Stimulated activated CD4-positive, alpha-beta T cell treated with anti-CD3 and anti-CD28 coated beads, Interleukin-12 subunit alpha, Interleukin-12 subunit beta, amount 100 ng/mL, for 48 hours (primary cell): ENCODE results near the gene TLDC2.
"Not testable (repeated sequence)": the region's sequence is repeated elsewhere in the genome, so short reads cannot be mapped to it uniquely, and the experiment has no call there.

Experiments used
- DNase-seq, 3 donors: peaks; one replicate each; pipeline ENCODE4 v3.0.0-alpha.2; 2020; ENCODE audit warnings: low read depth in 2 of 3, low spot score in 1 of 3

Gene TLDC2

DNA sequence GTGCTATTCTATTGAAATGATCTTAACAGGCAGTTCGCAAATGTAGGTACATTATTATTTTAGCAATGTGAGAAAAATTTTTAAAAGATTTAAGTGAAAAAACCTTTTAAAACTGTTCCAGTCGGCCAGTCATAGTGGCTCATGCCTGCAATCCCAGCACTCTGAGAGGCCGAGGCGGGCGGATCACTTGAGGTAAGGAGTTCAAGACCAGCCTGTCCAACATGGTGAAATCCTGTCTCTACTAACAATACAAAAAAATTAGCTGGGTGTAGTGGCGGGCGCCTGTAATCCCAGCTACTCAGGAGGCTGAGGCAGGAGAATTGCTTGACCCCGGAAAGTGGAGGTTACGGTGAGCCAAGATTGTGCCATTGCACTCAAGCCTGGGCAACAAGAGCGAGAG is 29.6 kb downstream of the TLDC2 start:
- not testable (repeated sequence) for DNase-seq

DNA sequence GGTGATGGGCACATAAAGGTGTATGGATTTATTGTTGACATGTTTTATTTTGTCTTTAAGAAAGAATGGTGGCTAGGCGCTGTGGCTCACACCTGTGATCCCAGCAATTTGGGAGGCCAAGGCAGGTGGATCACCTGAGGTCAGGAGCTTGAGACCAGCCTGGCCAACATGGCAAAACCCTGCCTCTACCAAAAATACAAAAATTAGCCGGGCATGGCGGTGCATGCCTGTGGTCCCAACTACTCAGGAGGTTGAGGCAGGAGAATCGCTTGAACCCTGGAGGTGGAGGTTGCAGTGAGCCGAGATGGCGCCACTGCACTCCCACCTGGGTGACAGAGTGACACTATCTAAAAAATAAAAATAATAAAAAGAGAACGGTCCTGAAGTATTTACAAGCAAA is 30.1 kb downstream of the TLDC2 start:
- not testable (repeated sequence) for DNase-seq

DNA sequence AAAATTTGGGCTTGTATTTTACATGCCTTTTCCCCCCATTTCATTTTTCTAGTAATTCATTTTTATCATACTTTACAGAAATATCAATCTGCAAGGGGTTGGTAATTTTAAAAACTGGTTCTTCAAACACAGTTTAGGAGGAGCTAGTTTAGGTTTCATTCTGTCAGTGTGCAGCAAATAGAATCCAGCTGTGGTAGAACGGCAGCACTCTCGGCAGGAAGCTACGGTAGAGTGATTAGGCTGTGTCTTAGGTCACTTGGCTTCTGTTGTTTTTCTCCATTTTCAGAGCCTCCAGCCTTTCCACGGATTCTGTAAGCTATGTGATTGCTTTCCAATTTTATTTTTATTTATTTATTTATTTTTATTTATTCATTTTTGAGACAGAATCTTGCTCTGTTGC is 32.7 kb downstream of the TLDC2 start:
- DNase-seq: no peak

DNA sequence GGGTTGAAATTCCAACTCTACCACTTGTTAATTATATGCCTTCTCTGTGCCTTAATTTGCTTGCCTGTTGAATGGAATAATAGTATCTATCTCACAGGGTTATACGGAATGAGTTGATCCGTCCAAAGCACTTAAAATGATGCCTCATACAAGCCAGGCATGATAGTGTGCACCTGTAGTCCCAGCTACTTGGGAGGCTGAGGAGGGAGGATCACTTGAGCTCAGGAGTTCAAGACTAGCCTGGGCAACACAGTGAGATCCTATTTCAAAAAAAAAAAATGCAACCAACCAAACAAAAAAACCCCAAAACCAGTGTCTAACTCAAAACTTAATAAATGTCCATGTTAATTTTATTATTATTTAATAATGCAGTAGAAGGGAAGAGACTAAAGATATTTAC is 40.3 kb downstream of the TLDC2 start:
- no peak for DNase-seq

DNA sequence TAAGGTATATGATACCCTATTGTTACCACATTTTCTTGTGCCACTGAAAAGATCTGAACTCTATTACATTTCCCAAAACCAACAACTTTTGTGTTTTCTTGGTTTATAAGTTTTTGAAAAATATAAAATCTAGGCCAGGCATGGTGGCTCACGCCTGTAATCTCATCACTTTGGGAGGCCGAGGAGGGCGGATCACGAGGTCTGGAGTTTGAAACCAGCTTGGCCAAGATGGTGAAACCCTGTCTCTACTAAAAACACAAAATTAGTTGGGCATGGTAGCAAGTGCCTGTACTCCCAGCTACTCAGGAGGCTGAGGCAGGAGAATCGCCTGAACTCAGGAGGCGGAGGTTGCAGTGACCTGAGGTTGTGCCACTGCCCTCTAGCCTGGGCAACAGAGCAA is 41.3 kb downstream of the TLDC2 start:
- no peak for DNase-seq

DNA sequence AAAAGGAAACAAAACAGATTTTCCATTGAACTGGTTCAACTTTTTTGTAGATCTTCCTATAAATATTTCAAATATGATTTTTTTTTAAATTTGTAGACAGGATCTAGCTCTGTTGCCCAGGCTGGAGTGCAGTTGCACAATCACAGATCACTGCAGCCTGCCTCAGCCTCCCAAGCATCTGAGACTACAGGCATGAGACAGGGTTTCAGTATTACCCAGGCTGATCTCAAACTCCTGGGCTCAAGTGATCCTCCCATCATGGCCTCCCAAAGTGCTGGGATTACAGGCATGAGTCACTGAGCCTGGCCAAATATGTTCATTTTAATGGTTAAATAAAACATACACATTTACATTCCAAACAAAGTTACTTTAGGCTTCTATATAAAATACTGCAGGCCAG is 42.0 kb downstream of the TLDC2 start:
- DNase-seq: peak in 1 of 3 donors; percentile 11

DNA sequence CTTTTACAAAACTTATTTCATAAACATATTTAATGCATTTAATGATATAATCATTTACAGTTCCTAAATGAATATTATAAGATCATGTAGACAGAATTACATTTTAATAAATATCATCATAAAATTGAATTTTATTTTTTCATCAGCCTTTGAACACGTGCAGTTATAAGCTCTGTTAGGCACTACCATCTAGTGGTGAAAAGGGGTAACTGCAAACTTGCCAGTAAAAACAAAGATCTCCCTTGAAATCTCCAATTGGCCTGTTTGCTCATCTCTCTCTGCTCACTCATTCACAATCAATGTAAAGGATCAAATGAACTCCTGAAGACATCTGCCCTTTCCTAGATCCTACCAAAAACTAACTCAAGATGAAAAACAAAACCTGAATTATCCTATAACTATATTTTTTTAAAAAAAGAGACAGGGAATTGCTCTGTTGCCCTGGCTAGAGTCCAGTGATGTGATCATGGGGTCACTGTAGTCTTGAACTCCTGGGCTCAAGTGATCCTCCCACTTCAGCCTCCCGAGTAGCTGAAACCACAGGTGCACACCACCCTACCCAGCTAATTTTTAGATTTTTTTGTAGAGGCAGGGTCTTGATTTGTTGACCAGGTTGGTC is 43.9 kb downstream of the TLDC2 start:
- peak in 1 of 3 donors; percentile 50 for DNase-seq

DNA sequence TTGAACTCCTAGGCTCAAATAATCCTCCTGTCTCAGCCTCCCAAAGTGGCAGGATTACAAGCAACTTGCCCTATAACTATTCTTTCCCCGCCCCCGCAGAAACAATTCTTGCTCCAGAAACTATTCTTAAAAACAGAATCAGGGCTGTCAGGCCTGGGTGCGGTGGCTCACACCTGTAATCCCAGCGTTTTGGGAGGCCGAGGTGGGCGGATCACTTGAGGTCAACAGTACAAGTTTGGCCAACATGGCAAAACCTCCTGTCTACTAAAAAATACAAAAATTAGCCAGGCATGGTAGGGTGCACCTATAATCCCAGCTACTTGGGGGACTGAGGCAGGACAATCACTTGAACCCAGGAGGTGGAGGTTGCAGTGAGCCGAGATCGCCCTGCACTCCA is 44.4 kb downstream of the TLDC2 start:
- no peak for DNase-seq

DNA sequence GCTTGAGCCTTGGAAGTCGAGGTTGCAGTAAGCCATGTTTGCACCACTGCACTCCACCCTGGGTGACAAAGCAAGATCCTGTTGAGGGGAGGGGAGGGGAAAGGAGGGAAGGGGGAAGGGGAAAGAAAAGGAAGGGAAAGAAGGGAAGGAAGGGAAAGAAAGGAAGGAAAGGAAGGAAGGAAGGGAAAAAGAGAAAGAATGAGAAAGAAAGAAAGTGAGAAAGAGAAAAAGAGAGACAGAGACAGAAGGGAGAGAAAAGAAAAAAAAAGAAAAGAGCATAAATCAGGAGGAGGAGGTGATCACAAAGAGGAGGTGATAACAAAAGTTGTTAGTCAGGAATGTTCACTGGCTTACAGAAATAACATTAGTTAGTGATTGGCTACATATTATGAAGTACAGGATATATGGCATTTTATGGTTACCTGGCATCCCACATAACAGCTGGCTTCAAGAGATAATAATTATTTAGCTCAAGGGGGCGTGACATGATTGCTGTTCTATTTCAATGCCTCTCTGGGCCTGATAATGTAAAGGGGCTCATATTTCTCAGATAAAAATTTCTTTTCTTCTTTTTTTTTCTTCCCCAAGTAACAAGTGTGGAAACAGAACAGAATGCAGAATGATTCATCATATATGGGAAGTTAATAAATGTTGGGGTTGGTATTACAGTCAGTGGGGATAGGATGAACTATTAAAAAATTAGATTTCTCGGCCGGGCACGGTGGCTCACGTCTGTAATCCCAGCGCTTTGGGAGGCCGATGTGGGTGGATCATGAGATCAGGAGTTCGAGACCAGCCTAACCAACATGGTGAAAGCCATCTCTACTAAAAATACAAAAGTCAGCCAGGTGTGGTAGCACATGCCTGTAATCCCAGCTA is 48.5 kb downstream of the TLDC2 start:
- no peak for DNase-seq

DNA sequence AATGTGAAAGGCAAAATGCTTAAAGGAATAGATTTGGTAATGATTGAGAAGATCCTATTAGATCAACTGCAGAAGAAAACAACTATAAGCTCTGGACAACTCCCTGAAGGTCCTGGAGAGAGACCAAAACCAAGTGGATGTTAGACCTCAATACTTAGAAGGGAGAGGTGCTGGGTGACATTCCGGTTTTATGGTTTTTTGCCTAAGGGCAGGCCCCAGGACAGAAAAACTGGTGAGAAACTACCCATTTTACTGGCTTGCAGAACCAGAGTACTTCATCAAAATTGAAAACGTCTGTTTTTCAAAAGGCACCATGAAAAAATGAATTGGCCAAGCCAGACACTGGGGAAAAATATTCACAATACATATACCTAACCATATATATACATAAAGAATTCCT is 49.3 kb downstream of the TLDC2 start:
- no peak for DNase-seq

DNA sequence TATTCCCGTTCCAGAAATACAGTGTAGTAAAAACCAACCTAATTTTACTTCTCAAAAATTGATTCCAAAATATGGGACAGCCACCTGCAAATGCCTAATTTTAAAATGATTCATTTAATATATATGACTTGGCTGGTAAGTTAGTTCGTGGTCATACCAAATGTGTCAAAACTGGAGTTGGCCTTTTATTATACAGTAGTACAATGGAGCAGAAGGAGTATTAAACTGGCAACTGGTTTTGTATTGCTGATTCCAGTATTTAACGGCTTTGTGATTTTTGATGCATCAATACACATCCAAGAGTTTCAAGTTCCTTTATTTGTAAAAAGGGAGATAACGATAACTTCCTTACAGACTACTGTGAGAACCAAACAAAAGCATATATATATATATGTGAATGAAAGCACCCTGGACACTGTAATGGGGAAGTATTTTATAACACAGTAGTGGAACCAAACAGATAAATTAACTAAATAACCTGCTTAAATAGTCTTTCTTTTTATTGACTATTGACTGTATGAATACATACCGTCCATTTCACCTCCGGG is 50.8 kb downstream of the TLDC2 start:
- no peak for DNase-seq

DNA sequence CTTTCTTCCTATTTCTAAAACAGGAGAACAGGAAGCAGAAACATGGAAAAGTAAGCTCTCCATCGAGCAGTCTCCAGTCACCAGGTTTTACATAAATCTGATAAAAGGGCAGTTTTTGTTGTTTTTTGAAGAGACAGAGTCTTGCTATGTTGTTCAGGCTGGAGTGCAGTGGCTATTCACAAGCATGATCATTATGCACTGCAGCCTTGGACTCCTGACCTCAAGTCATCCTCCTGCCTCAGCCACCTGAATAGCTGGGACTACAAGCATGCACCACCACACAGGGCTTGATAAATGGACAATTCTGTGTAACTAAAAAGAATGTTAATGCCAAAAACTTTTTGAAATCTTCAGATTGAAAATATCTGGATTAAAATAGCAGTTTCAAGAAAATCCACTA is 51.8 kb downstream of the TLDC2 start:
- DNase-seq: no peak

DNA sequence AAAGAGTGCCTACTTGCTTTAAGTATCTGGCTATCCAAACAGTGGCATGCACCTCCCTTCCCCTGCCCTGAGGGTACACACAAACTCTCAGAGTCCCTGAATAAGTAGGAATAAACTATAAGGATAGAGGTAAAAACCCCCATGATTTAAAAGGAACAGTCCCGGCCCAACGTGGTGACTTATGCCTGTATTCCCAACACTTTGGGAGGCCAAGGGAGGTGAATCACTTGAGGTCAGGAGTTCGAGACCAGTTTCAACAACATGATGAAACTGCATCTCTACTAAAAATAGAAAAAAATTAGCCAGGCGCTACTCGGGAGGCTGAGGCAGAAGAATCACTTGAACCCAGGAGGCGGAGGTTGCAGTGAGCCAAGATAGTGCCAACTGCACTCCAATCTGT is 53.4 kb downstream of the TLDC2 start:
- DNase-seq: no peak

DNA sequence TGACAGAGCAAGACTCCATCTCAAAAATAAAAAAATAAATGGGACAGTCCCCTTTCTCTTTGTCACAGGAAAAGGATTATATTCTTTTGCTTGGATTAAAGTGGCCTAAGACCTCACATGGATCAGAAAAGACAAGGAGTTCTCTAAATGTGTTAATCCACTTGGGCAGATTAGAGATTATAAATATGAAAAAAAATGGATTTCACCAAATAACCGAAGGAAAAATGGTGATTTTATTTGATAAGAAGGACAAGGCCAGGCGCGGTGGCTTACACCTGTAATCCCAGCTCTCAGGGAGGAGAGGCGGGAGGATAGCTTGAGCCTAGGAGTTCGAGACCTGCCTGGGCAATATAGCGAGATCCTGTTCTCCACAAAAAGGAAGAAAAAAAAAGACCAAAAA is 53.8 kb downstream of the TLDC2 start:
- no peak for DNase-seq

DNA sequence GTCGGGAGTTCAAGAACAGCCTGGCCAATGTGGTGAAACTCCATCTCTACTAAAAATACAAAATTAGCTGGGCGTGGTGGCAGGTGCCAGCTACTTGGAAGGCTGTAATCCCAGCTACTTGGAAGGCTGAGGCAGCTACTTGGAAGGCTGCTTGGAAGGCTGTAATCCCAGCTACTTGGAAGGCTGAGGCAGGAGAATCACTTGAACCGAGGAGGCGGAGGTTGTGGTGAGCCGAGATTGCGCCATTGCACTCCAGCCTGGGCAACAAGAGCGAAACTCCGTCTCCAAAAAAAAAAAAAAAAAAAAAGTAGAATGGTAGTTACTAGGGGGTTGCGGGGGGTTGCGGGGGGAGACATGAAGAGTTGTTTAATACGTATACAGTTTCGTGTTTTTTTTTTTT is 56.1 kb downstream of the TLDC2 start:
- not testable (repeated sequence) for DNase-seq

DNA sequence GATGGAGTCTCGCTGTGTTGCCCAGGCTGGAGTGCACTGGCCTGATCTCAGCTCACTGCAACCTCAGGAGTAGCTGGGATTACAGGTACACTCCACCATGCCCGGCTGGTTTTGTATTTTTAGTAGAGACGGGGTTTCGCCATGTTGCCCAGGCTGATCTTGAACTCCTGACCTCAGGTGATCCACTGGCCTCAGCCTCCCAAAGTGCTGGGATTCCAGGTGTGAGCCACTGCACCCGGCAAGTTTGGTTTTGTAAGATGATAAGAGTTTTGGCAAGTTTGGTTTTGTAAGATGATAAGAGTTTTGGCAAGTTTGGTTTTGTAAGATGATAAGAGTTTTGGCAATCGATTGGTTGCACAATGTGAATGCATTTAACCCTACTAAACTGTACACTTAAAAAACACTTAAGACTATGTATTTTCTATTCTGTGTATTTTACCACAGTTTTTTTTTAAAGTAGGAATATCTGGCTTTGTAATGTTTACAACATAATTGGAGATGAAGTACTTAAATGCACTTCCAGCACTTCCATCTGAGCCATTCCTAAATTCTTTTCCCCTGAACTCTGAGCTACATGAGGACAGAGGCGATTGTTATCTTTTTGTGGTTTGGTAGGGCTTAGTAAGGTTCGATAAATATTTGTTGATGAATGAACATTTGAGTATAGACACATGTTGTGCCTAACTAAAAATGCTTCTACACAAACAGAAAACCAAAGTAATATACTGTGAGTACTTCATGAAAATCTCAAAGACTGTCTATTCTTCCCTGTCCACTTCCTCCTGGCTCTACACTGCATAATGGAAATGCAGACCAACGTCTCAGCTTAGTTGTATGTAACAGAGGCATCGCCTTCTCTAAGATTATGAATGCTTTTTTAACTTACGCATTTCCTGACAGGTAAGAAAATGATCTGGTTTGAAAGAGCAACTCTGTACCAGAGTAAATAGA is 56.8 kb downstream of the TLDC2 start:
- DNase-seq: no peak

DNA sequence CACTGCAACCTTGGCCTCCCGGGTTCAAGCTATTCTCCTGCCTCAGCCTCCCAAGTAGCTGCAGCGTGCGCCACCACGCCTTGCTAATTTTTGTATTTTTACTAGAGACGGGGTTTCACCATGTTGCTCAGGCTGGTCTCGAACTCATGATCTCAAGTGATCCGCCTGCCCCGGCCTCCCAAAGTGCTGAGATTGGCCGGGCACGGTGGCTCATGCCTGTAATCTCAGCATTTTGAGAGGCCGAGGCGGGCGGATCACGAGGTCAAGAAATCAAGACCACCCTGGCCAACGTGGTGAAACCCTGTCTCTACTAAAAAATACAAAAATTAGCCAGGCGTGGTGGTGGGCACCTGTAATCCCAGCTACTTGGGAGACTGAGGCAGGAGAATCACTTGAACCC is 57.6 kb downstream of the TLDC2 start:
- not testable (repeated sequence) for DNase-seq

DNA sequence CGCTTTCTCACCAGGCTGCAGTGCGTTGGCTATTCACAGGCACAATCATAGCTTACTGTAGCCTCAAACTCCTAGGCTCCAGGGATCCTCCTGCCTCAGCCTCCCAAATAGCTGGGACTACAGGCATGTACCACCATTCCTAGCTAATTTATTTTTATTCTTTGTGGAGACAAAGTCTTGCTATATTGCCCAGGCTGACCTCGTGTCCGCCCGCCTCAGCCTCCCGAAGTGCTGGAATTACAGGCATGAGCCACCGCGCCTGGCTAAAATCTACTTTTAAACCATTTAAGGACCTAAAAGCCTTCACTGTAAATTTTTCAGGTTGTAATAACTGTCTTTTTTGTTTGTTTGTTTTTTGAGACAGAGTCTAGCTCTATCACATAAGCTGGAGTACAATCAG is 60.4 kb downstream of the TLDC2 start:
- no peak for DNase-seq

DNA sequence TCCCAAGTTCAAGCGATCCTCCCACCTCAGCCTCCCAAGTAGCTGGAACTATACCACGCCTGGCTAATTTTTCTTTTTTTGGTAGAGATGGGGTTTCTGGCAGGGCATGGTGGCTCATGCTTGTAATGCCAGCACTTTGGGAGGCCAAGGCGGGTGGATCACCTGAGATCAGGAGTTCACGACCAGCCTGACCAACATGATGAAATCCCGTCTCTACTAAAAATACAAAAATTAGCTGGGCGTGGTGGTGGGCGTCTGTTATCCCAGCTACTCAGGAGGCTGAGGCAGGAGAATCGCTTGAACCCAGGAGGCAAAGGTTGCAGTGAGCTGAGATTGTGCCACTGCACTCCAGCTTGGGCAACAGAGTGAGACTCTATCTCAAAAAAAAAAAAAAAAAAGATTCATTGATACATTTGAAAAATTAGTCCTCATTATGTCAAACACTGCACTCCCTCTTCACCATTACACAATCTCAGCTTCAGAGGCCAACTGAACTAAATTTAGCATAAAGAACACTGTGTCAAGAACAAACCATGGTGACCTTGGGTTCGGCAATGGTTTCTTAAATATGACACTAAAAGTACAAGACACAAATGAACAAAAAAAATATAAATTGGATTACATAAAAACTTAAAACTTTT is 60.9 kb downstream of the TLDC2 start:
- not testable (repeated sequence) for DNase-seq

DNA sequence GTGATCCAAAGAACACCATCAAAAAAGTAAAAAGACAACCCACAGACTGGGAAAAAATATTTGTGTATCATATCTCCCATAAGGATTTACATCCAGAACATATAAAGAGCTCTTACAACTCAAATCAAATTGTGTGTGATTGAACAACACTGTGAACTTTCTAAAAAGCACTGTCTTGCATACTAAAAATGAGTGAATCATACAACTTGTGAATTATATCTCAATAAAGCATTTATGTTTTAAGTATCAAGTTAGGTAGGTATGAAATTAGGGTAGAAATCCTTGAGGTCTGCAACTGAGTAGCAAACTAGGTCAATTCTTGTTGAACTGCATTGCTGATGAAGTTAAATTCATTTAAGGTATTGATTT is 61.4 kb downstream of the TLDC2 start:
- DNase-seq: no peak

DNA sequence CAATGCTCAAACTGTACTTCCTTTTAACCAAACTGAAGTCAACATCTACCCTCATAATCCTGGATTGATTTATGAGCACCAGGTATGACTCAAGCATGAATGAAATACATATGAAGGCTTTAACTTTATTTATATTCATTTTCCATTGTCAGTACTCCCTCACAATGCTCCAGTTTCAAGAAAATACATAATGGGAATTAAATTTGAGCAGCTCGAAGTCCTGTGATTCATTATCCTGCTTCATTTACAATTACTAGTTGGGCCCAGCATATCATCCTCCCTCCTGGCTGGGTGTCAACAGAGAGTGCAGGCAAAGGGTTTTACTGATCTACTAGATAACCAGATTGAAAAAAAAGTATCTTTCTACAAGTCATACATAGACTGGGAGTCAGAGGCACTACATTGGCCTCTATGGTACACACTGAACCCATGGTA is 65.5 kb downstream of the TLDC2 start:
- DNase-seq: no peak
